Measurements from ENCODE around the gene SMCP.

DNA sequence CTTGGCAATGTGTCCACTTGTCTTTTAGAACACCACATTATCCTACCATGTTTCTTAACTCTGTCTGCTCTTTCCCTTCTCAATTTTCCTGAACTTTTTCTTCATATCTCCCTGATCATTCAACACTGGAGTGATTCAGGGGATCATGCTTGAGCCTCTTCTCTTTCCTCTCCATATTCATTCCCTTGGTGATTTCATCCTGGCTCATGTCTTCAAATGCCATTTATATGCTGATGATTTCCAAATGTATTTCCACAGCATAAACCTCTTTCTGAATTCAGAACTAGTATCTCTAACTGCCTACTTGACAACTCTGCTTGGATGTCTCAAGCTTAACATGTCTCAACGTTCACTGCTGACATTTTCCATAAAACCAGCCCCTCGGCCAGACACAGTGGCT is 21.8 kb downstream of the SMCP start:
- TF ChIP-seq, protein P1, sequence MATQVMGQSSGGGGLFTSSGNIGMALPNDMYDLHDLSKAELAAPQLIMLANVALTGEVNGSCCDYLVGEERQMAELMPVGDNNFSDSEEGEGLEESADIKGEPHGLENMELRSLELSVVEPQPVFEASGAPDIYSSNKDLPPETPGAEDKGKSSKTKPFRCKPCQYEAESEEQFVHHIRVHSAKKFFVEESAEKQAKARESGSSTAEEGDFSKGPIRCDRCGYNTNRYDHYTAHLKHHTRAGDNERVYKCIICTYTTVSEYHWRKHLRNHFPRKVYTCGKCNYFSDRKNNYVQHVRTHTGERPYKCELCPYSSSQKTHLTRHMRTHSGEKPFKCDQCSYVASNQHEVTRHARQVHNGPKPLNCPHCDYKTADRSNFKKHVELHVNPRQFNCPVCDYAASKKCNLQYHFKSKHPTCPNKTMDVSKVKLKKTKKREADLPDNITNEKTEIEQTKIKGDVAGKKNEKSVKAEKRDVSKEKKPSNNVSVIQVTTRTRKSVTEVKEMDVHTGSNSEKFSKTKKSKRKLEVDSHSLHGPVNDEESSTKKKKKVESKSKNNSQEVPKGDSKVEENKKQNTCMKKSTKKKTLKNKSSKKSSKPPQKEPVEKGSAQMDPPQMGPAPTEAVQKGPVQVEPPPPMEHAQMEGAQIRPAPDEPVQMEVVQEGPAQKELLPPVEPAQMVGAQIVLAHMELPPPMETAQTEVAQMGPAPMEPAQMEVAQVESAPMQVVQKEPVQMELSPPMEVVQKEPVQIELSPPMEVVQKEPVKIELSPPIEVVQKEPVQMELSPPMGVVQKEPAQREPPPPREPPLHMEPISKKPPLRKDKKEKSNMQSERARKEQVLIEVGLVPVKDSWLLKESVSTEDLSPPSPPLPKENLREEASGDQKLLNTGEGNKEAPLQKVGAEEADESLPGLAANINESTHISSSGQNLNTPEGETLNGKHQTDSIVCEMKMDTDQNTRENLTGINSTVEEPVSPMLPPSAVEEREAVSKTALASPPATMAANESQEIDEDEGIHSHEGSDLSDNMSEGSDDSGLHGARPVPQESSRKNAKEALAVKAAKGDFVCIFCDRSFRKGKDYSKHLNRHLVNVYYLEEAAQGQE (IDR thresholded peaks at IDR 0.05; ENCODE audit: low read depth): no peak
- TF ChIP-seq, protein P2, sequence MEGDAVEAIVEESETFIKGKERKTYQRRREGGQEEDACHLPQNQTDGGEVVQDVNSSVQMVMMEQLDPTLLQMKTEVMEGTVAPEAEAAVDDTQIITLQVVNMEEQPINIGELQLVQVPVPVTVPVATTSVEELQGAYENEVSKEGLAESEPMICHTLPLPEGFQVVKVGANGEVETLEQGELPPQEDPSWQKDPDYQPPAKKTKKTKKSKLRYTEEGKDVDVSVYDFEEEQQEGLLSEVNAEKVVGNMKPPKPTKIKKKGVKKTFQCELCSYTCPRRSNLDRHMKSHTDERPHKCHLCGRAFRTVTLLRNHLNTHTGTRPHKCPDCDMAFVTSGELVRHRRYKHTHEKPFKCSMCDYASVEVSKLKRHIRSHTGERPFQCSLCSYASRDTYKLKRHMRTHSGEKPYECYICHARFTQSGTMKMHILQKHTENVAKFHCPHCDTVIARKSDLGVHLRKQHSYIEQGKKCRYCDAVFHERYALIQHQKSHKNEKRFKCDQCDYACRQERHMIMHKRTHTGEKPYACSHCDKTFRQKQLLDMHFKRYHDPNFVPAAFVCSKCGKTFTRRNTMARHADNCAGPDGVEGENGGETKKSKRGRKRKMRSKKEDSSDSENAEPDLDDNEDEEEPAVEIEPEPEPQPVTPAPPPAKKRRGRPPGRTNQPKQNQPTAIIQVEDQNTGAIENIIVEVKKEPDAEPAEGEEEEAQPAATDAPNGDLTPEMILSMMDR (IDR thresholded peaks at IDR 0.05 in 2 of 3, conservative IDR thresholded peaks at IDR 0.05 in 1 of 3; ENCODE audit: borderline replicate concordance in 1 of 3, insufficient read depth in 1 of 3, low read depth in 2 of 3, low read length in 2 of 3): no peak
- TF ChIP-seq SIN3A (IDR thresholded peaks at IDR 0.05; ENCODE audit: low read depth) (no peak), RAD21 (IDR thresholded peaks at IDR 0.05; ENCODE audit: low read depth) (no peak), POLR2A (IDR thresholded peaks at IDR 0.05; ENCODE audit: borderline replicate concordance, extremely low read depth, insufficient read depth, insufficient read length) (no peak)

Measured in HCT116 (cell line).